Gastroesophageal sphincter (tissue), 3 donors: ENCODE measurements around the gene CHRDL1.

Experiments used
- CTCF ChIP-seq, 4 experiments: fragments of 200-600 bp in 2 of 4; fragments of 450-650 bp in 2 of 4; sonication (generic) in 1 of 4; IDR thresholded peaks; one replicate each; pipeline ENCODE4 v1.5.1; 2017 to 2019; ENCODE audit warnings: antibody characterized with exemption in 4 of 4, mild to moderate bottlenecking in 2 of 4, moderate library complexity in 2 of 4
- EP300 ChIP-seq: sonication (generic); formaldehyde crosslinking; IDR thresholded peaks from one replicate; pipeline ENCODE4 v1.6.1; 2017; ENCODE audit warnings: antibody characterized with exemption, mild to moderate bottlenecking
- POLR2A ChIP-seq, 2 donors: fragments of 450-650 bp; IDR thresholded peaks; one replicate each; pipeline ENCODE4 v1.6.1; 2017; ENCODE audit warnings: antibody characterized with exemption in 2 of 2, mild to moderate bottlenecking in 2 of 2, moderate library complexity in 1 of 2
- POLR2AphosphoS5 ChIP-seq: sonication (generic); formaldehyde crosslinking; IDR thresholded peaks from one replicate; pipeline ENCODE4 v1.6.1; 2017; ENCODE audit warnings: antibody characterized with exemption

- TF ChIP-seq CTCF (IDR thresholded peaks at IDR 0.05) = no peak
- TF ChIP-seq POLR2A (IDR thresholded peaks at IDR 0.05) = no peak
- no peak for TF ChIP-seq POLR2AphosphoS5
- no peak for TF ChIP-seq EP300
Measured at GRCh38 chrX:110836982-110837381, 41.4 kb upstream of the CHRDL1 start.
